Pons (tissue), 1 donor: ENCODE results near the gene BRIP1.

Experiments used
- DNase-seq: peaks from one replicate; pipeline ENCODE4 v3.0.0-alpha.2; 2016; ENCODE audit warnings: low spot score

Gene BRIP1

DNA sequence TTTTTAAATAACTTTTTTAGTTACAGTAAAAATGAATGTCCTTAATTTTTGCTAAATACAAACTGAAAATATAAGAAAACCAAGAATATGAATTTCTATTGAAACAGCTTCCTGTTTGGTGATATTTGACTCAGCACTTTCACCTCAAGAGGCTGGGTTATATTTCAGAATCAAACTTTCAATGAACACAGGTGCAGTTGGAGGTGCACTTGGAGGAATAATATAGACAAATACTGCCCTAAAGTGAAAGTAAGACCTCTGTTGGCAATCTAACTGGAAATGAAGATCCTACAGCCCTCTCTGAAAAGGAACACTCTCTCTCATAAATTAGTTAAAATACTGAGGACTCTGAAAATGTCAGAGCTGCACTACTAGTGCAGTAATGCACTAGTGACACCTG lies 106.2 kb downstream of the BRIP1 start:
- no peak for DNase-seq

GRCh38 chr17:61756561-61756960 lies 106.8 kb downstream of the BRIP1 start:
- no peak for DNase-seq

DNA sequence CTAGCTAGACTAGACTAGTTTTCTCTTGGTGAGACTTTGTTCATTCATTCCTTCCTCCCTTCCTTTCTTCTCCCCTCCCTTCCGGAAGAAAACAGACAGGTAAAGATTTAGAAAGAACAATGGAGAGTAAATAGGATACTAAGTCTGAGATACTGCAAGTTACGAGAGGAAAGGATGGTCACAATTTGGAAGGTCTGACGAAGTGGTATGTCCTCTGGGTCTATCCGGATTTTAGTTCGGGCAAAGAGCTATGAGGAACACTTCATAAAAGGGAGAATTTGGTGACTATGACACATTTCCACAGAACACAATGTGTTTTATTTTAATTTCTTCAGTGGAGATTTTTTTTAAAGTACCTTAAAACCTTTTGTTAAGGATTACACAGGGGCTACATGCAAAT lies 107.7 kb downstream of the BRIP1 start:
- no peak for DNase-seq

DNA sequence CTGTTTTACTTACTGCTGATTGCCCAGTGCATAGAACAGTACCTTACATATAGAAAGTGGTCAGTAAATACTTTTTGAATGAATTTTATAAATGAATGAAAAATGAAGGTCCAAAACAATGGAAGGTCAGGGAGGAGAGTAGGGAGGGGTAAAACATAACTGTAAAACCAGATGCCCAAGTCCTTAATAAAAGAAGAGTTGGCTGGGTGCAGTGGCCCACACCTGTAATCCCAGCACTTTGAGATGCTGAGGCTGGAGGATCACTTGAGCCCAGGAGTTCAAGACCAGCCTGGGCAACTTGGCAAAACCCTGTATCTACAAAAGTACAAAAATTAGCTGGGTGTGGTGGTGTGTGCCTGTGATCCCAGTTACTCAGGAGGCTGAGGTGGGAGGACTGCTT lies 108.2 kb downstream of the BRIP1 start:
- no peak for DNase-seq

DNA sequence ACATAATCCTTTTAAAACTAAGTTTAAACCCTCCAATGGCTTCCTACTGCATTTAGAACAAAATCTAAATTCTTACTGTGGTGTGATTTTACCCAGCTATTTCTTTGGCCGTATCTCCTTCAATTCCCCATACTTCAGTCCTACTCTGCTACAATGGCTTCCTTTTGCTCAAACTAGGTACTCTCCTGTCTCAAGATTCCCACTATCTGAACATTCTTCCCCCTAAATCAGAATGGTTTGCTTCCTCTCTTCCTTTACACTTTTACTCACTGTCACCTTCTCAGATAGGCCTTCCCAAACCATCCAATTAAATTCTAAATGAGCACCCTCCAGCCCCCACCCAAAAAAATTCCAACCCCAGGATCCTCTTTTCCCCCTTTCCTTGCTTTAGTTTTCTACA lies 109.2 kb downstream of the BRIP1 start:
- DNase-seq, result no peak

GRCh38 chr17:61753696-61754095 lies 109.6 kb downstream of the BRIP1 start:
- DNase-seq, result no peak

GRCh38 chr17:61750656-61751055 lies 112.7 kb downstream of the BRIP1 start:
- DNase-seq, result no peak

- DNase-seq, result no peak
Measured at GRCh38 chr17:61749823-61750404, 113.4 kb downstream of the BRIP1 start.

GRCh38 chr17:61746248-61746985 lies 116.9 kb downstream of the BRIP1 start:
- no peak for DNase-seq

- no peak for DNase-seq
Measured at GRCh38 chr17:61744804-61745203, 118.5 kb downstream of the BRIP1 start.

DNA sequence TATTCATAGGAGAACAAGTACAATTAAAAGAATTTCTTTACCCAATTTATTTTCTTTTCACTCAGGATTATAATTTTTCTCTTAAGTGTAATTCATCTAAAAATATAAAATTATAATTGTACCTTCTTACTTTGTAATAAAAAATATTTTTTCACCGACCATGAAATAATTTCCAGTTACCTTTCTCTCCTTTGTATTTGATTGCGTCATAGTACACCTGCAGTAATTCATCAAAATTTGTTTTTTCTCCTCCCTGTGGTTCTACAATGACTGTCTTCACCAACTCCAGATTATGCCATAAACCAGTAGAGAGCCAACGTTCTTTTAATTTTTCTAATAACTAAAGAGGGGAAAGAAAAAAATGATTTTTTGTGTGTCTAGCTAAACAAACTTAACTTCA lies 119.1 kb downstream of the BRIP1 start:
- no peak for DNase-seq

- no peak for DNase-seq
Measured at GRCh38 chr17:61743766-61744165, 119.6 kb downstream of the BRIP1 start.

DNA sequence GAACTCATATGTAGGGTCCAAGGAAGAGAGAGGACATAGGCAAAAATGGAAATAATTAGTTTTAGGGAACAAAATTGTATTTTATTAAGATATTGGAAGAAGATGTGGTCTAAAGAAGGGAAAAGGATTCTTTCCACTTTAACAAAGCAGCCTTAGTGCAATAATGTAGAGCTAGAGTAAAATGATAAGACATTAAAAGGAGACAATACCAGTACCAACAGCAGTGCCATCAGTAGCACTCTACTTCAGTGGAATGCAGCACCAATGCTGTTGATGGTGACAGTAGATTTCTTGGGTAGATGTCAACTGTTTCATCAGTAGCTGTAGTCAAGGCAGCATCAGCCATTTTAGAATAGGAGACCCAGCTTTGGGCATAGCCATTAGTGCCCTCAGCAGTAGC lies 124.3 kb downstream of the BRIP1 start:
- no peak for DNase-seq

GRCh38 chr17:61738249-61738648 lies 125.1 kb downstream of the BRIP1 start:
- no peak for DNase-seq

- DNase-seq, result no peak
Measured at GRCh38 chr17:61737820-61738219, 125.5 kb downstream of the BRIP1 start.

DNA sequence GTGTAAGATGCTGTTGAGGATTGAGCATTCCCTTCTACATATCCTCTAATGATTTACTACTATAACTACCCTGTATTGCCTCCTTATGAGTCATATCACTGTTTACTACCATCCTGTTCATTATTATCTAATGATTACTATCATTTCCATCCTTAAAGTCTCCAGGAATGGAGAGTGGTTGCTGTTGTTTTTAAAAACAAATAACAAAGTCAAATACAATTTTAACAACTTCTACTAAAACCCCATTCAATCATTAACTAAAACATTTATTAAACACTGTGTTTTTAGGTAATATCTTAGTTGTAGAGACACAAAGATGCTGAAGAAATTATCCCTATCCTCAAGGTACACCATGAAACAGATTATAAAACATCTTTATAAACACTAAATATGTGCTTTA lies 126.9 kb downstream of the BRIP1 start:
- DNase-seq, result no peak

DNA sequence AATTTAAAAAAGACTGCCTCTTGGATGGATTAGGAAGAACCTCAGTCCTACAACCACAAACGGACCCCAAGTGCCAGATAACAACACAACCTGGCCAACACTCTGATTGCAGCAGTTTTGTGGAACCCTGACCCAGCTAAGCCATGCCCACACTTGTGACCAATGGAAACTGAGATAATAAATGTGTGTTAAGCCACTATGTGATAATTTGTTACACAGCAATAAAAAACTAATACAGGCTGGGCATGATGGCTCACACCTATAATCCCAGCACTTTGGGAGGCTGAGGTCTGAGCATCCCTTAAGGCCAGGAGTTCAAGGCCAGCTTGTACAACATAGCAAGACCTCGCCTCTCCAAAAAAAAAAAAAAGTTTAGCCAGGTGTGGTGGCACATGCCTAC lies 127.5 kb downstream of the BRIP1 start:
- DNase-seq, result no peak

DNA sequence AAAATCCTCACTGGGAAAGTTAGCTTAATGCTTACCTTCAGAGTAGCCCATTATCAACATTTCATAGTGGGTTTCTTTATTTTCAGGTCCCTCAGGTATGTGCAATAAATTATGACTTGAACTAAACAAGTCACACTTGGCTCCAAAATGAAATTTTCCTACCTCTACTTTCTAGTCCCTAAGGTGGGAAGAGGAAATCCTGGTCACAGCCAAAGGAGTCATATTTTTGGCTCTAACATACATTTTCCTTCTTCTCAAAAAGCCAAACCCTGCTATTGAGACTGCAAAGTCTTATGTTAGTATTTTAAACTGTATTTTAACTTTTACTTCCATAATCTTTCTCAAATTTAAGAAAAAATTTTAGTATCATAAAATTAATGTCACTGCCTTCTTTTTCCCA lies 128.9 kb downstream of the BRIP1 start:
- no peak for DNase-seq

- no peak for DNase-seq
Measured at GRCh38 chr17:61734012-61734411, 129.3 kb downstream of the BRIP1 start.

- no peak for DNase-seq
Measured at GRCh38 chr17:61733021-61733420, 130.3 kb downstream of the BRIP1 start.

DNA sequence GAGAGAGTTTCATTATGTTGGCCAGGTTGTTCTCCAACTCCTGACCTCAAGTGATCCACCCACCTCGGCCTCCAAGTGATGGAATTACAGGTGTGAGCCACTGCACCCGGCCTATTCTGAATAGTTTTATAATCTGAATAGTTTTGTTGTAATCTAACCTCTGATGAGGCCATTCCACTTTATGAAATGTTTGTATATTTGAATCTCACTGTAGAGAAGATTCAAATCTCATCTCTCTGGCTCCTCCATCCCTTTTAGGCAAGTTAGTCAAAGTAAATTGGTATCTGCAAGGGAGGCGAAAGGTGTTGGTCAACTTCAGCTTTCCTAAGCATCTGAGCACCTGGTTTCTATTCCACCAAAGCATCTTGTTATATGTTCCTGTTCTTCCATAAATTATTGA lies 131.2 kb downstream of the BRIP1 start:
- no peak for DNase-seq

DNA sequence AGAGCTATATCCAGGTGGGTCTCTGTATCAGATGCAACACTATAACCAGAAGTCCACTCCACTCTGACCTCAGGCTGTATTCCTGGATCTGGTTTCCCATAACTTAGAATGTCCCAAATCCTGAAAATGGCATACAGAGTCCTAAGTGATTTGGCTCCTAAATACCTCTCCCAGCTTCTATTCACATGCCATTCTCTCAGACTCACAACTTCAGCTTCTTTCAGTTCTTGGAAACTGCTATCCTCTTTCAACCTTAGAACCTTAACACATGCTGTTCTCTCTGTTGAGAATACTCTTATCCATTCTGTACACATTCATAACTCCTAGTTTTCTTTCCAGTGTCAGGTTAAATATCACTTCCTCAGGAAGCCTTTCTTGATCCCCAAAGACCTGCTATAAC lies 132.0 kb downstream of the BRIP1 start:
- DNase-seq, result no peak

GRCh38 chr17:61729690-61730268 lies 133.5 kb downstream of the BRIP1 start:
- DNase-seq, result no peak
